ENCODE data around the gene THBS3.
"Not testable (repeated sequence)": the region's sequence is repeated elsewhere in the genome, so short reads cannot be mapped to it uniquely, and the experiment has no call there.

The THBS3 gene

GRCh38 chr1:155174324-155175280, 33.1 kb downstream of the THBS3 start:
- no peak for DNase-seq (ENCODE audit: low read depth in 3 of 3)

GRCh38 chr1:155173478-155174323, 34.0 kb downstream of the THBS3 start, which contains the start of gene TRIM46:
TSS of gene TRIM46 (plus strand) at chr1:155173849. CDS start at chr1:155173967, 118 bp downstream.
- DNase-seq (ENCODE audit: low read depth in 3 of 3): peak; percentile 57 to 68 (median 58)

- DNase-seq (ENCODE audit: low read depth in 3 of 3): peak; percentile 87 to 92 (median 89)
Measured at GRCh38 chr1:155172732-155173477, 34.8 kb downstream of the THBS3 start, which contains the start of gene KRTCAP2. TSS of gene KRTCAP2 (minus strand) at chr1:155173304. CDS start at chr1:155173224, 80 bp downstream.

GRCh38 chr1:155171836-155172731, 35.6 kb downstream of the THBS3 start:
- no peak for DNase-seq (ENCODE audit: low read depth in 3 of 3)

GRCh38 chr1:155170806-155171205, 36.9 kb downstream of the THBS3 start:
- DNase-seq (ENCODE audit: low read depth in 3 of 3): no peak

- DNase-seq (ENCODE audit: low read depth in 3 of 3): no peak
Measured at GRCh38 chr1:155170101-155170785, 37.5 kb downstream of the THBS3 start.

GRCh38 chr1:155169541-155169940, 38.2 kb downstream of the THBS3 start:
- DNase-seq (ENCODE audit: low read depth in 3 of 3): no peak

- DNase-seq (ENCODE audit: low read depth in 3 of 3): no peak
Measured at GRCh38 chr1:155168456-155169210, 39.1 kb downstream of the THBS3 start.

GRCh38 chr1:155168105-155168445, 39.6 kb downstream of the THBS3 start:
- not testable (repeated sequence) for DNase-seq (ENCODE audit: low read depth in 3 of 3)

- DNase-seq (ENCODE audit: low read depth in 3 of 3): peak; percentile 66 to 83 (median 79)
Measured at GRCh38 chr1:155167166-155168104, 40.3 kb downstream of the THBS3 start.

- no peak for DNase-seq (ENCODE audit: low read depth in 3 of 3)
Measured at GRCh38 chr1:155166471-155167165, 41.1 kb downstream of the THBS3 start.

GRCh38 chr1:155166051-155166470, 41.6 kb downstream of the THBS3 start:
- no peak for DNase-seq (ENCODE audit: low read depth in 3 of 3)

- DNase-seq (ENCODE audit: low read depth in 3 of 3): not testable (repeated sequence)
Measured at GRCh38 chr1:155164625-155165024, 43.1 kb downstream of the THBS3 start.

GRCh38 chr1:155163785-155164184, 43.9 kb downstream of the THBS3 start:
- not testable (repeated sequence) for DNase-seq (ENCODE audit: low read depth in 3 of 3)

- not testable (repeated sequence) for DNase-seq (ENCODE audit: low read depth in 3 of 3)
Measured at GRCh38 chr1:155162631-155163030, 45.1 kb downstream of the THBS3 start.

- no peak for DNase-seq (ENCODE audit: low read depth in 3 of 3)
Measured at GRCh38 chr1:155160128-155160527, 47.6 kb downstream of the THBS3 start.

- no peak for DNase-seq (ENCODE audit: low read depth in 3 of 3)
Measured at GRCh38 chr1:155158991-155159390, 48.7 kb downstream of the THBS3 start.

Data from stimulated activated CD4-positive, alpha-beta T cell treated with anti-CD3 and anti-CD28 coated beads, TNF-alpha, amount 100 ng/mL, for 4 hours (primary cell).